Measurements from ENCODE around the gene CCL17.

The CCL17 gene

DNA sequence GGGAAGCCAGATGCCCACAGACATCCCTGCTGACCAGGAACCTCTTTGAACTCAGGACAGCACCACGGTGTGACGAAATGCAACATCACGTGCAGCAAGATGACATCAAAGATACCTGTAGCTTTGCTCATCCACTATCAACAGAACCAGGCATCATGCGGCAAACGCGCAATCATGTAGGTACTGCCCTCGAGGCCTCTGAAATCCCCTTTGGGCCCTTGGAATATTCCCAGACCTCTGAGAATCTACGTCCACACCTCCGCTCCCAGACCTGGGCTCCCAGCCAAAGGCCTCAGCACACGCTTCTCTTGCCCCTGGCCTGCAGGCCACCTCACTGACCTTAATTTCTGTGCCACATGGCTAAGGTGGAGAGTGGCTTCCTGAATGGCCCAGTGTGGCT, 25.0 kb upstream of the CCL17 start:
- TF ChIP-seq CTCF (IDR thresholded peaks at IDR 0.05; ENCODE audit: extremely low read depth, insufficient read depth, missing control alignments) = no peak
- in situ Hi-C loops (cut with MboI; ENCODE audit: low pct_unique_long_range_greater_than_20kb, low sequenced_read_pairs, unreplicated experiment) = loop anchor here (10.0 kb wide), 1 partner anchor 75 kb away; no protein-coding TSS in a partner anchor
- no peak for DNase-seq (ENCODE audit: low spot score)

- in situ Hi-C loops (cut with MboI; ENCODE audit: low pct_unique_long_range_greater_than_20kb, low sequenced_read_pairs, unreplicated experiment) = no loop called here
- no peak for TF ChIP-seq CTCF (IDR thresholded peaks at IDR 0.05; ENCODE audit: extremely low read depth, insufficient read depth, missing control alignments)
- DNase-seq (ENCODE audit: low spot score) = no peak
Observed at GRCh38 chr16:57380671-57381462, 23.7 kb upstream of the CCL17 start.

GRCh38 chr16:57381791-57382534, 22.6 kb upstream of the CCL17 start:
- in situ Hi-C loops (cut with MboI; ENCODE audit: low pct_unique_long_range_greater_than_20kb, low sequenced_read_pairs, unreplicated experiment) = no loop called here
- no peak for DNase-seq (ENCODE audit: low spot score)

GRCh38 chr16:57382535-57383275, 21.9 kb upstream of the CCL17 start:
- no peak for DNase-seq (ENCODE audit: low spot score)
- peak; percentile 20 for TF ChIP-seq CTCF (IDR thresholded peaks at IDR 0.05; ENCODE audit: extremely low read depth, insufficient read depth, missing control alignments)
- in situ Hi-C loops (cut with MboI; ENCODE audit: low pct_unique_long_range_greater_than_20kb, low sequenced_read_pairs, unreplicated experiment) = no loop called here

More at GRCh38 chr16:57381791-57382534, 22.6 kb upstream of the CCL17 start:
- TF ChIP-seq CTCF (IDR thresholded peaks at IDR 0.05; ENCODE audit: extremely low read depth, insufficient read depth, missing control alignments) = no peak

DNA sequence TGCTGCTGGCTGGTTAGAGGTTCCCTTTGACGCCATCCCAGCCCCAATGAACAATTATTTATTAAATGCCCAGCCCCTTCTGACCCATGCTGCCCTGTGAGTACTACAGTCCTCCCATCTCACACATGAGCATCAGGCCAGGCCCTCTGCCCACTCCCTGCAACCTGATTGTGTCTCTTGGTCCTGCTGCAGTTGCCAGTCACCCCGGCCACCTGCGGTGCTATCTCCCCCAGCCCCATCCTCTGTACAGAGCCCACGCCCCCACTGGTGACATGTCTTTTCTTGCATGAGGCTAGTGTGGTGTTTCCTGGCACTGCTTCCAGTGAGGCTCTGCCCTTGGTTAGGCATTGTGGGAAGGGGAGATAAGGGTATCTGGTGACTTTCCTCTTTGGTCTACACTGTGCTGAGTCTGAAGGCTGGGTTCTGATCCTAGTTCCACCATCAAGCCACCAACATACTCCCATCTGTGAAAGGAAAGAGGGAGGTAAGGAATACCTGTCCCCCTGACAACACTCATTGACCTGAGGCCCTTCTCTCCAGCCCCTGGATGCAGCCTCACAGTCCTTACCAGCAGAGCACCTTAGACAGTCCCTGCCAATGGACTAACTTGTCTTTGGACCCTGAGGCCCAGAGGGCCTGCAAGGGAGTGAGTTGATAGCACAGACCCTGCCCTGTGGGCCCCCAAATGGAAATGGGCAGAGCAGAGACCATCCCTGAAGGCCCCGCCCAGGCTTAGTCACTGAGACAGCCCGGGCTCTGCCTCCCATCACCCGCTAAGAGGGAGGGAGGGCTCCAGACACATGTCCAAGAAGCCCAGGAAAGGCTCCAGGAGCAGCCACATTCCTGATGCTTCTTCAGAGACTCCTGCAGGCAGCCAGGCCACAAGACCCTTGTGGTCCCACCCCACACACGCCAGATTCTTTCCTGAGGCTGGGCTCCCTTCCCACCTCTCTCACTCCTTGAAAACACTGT, 21.0 kb upstream of the CCL17 start:
- no peak for TF ChIP-seq CTCF (IDR thresholded peaks at IDR 0.05; ENCODE audit: extremely low read depth, insufficient read depth, missing control alignments)
- DNase-seq (ENCODE audit: low spot score) = no peak
- in situ Hi-C loops (cut with MboI; ENCODE audit: low pct_unique_long_range_greater_than_20kb, low sequenced_read_pairs, unreplicated experiment) = no loop called here
